Measurements from ENCODE around the gene ANKRD11. TPM values are rescaled to one million over a fixed set of nuclear protein-coding genes. Genes with fewer than 3 reads are reported as not detected.

The ANKRD11 gene
- polyA plus RNA-seq, 1 donor from 2014 or later = 32.5 TPM

- Histone ChIP-seq H2AFZ (ENCODE audit: low read depth, low read length) (no peak overlapping the region), H3K4me2 (ENCODE audit: low read length) (no peak overlapping the region), H3K9me3 (ENCODE audit: low read length) (no peaks in the 10 kb centered on the region), H3K9me2 (ENCODE audit: insufficient read depth, low read length) (no peaks in the 10 kb centered on the region), H3K27me3 (ENCODE audit: insufficient read depth, low read depth, low read length) (no peaks in the 10 kb centered on the region), H3K36me3 (ENCODE audit: insufficient read depth, low read length) (no peaks in the 10 kb centered on the region), H3F3A (ENCODE audit: insufficient read depth, low read length, poor library complexity, severe bottlenecking) (peaks cover under 1% of the 10 kb centered on the region), H3K4me3 (ENCODE audit: low read length) (no peak overlapping the region), H3K27ac (ENCODE audit: low read length) (no peak overlapping the region), H3K79me2 (replicated peaks; ENCODE audit: insufficient read depth, low read length) (no peaks in the 10 kb centered on the region), H3K9ac (ENCODE audit: low read length) (no peak overlapping the region), H4K20me1 (ENCODE audit: insufficient read depth) (no peaks in the 10 kb centered on the region)
- TF ChIP-seq MXI1 (conservative IDR thresholded peaks at IDR 0.05; ENCODE audit: poor library complexity, severe bottlenecking) = no peak
- no peak for TF ChIP-seq RAD21 (conservative IDR thresholded peaks at IDR 0.05)
- no peak for TF ChIP-seq TAF1 (IDR thresholded peaks at IDR 0.05; ENCODE audit: low read depth)
- TF ChIP-seq REST (IDR thresholded peaks at IDR 0.05; ENCODE audit: borderline replicate concordance) = no peak
- TF ChIP-seq POLR2AphosphoS5 (IDR thresholded peaks at IDR 0.05) = no peak
- no peak for TF ChIP-seq EP300 (conservative IDR thresholded peaks at IDR 0.05; ENCODE audit: poor library complexity, severe bottlenecking)
- no peak for TF ChIP-seq EZH2 (IDR thresholded peaks at IDR 0.05; ENCODE audit: borderline replicate concordance, insufficient read depth, low read length, poor library complexity, severe bottlenecking)
- TF ChIP-seq SMC3 (conservative IDR thresholded peaks at IDR 0.05; ENCODE audit: poor library complexity) = no peak
- no peak for TF ChIP-seq CTCF (IDR thresholded peaks at IDR 0.05; ENCODE audit: poor library complexity, severe bottlenecking)
Observed at GRCh38 chr16:89502081-89502843, 11.9 kb upstream of the ANKRD11 start.

GRCh38 chr16:89499767-89500166 is 9.4 kb upstream of the ANKRD11 start:
- H3K27ac ChIP-seq (ENCODE audit: low read length) = no peak overlapping the region
- H3K4me2 ChIP-seq (ENCODE audit: low read length) = no peak overlapping the region
- no peaks in the 10 kb centered on the region for H3F3A ChIP-seq (ENCODE audit: insufficient read depth, low read length, poor library complexity, severe bottlenecking)
- no peaks in the 10 kb centered on the region for H3K27me3 ChIP-seq (ENCODE audit: insufficient read depth, low read depth, low read length)
- H3K79me2 ChIP-seq (replicated peaks; ENCODE audit: insufficient read depth, low read length) = no peaks in the 10 kb centered on the region
- no peaks in the 10 kb centered on the region for H3K36me3 ChIP-seq (ENCODE audit: insufficient read depth, low read length)
- H2AFZ ChIP-seq (ENCODE audit: low read depth, low read length) = no peak overlapping the region
- no peaks in the 10 kb centered on the region for H3K9me3 ChIP-seq (ENCODE audit: low read length)
- no peaks in the 10 kb centered on the region for H3K9me2 ChIP-seq (ENCODE audit: insufficient read depth, low read length)
- H3K9ac ChIP-seq (ENCODE audit: low read length) = no peak overlapping the region
- no peak for TF ChIP-seq TAF1 (IDR thresholded peaks at IDR 0.05; ENCODE audit: low read depth)
- no peak for TF ChIP-seq MXI1 (conservative IDR thresholded peaks at IDR 0.05; ENCODE audit: poor library complexity, severe bottlenecking)
- TF ChIP-seq REST (IDR thresholded peaks at IDR 0.05; ENCODE audit: borderline replicate concordance) = no peak
- no peak for TF ChIP-seq POLR2AphosphoS5 (IDR thresholded peaks at IDR 0.05)
- TF ChIP-seq SMC3 (conservative IDR thresholded peaks at IDR 0.05; ENCODE audit: poor library complexity) = no peak
- TF ChIP-seq RAD21 (conservative IDR thresholded peaks at IDR 0.05) = no peak
- no peak for TF ChIP-seq EZH2 (IDR thresholded peaks at IDR 0.05; ENCODE audit: borderline replicate concordance, insufficient read depth, low read length, poor library complexity, severe bottlenecking)
- no peak for TF ChIP-seq CTCF (IDR thresholded peaks at IDR 0.05; ENCODE audit: poor library complexity, severe bottlenecking)
- TF ChIP-seq EP300 (conservative IDR thresholded peaks at IDR 0.05; ENCODE audit: poor library complexity, severe bottlenecking) = no peak
- no peak overlapping the region for H3K4me3 ChIP-seq (ENCODE audit: low read length)
- H4K20me1 ChIP-seq (ENCODE audit: insufficient read depth) = no peaks in the 10 kb centered on the region
